Putamen (tissue), 1 donor: ENCODE data around the gene LCN15.
"Not testable (repeated sequence)": the region's sequence is repeated elsewhere in the genome, so short reads cannot be mapped to it uniquely, and the experiment has no call there.

Source experiments
- DNase-seq: peaks from one replicate; pipeline ENCODE4 v3.0.0-alpha.2; 2016; ENCODE audit warnings: low spot score

Gene LCN15

GRCh38 chr9:136722093-136722968 lies 42.0 kb downstream of the LCN15 start:
- no peak for DNase-seq

GRCh38 chr9:136721339-136722092 lies 42.8 kb downstream of the LCN15 start:
- DNase-seq, result no peak

- no peak for DNase-seq
Observed at GRCh38 chr9:136720898-136721338, 43.4 kb downstream of the LCN15 start.

DNA sequence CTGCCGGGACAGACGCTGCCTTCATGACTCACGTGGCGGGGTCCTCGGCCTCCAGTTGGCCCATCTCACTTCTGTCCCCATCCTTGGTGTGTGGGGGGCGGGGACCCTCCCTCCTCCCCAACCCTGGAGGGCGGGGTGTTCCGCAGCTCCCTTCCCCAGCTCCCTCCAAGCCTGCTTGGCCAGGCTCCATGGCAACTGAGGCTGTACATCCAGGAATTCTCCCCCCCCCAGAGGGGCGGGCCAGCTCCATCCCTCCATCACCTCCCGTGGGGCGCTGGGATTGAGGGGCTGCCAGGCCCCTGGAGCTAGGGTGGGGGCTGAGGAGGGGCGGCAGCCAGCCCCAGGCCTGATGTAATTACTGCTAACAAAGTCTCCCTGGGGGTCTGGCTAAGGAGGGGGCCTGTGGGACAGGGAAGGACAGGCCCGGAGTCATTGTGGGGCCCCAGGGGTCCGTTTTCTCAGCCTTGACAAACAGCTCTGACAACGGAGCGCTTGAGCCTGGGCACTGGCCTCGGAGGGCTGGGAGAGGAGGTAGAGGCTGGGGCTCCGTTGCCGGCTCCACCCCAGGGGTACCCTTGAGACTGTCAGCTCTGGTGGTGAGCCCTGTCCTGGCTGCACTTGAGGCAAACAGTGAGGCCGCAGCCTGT lies 43.9 kb downstream of the LCN15 start:
- DNase-seq, result no peak

DNA sequence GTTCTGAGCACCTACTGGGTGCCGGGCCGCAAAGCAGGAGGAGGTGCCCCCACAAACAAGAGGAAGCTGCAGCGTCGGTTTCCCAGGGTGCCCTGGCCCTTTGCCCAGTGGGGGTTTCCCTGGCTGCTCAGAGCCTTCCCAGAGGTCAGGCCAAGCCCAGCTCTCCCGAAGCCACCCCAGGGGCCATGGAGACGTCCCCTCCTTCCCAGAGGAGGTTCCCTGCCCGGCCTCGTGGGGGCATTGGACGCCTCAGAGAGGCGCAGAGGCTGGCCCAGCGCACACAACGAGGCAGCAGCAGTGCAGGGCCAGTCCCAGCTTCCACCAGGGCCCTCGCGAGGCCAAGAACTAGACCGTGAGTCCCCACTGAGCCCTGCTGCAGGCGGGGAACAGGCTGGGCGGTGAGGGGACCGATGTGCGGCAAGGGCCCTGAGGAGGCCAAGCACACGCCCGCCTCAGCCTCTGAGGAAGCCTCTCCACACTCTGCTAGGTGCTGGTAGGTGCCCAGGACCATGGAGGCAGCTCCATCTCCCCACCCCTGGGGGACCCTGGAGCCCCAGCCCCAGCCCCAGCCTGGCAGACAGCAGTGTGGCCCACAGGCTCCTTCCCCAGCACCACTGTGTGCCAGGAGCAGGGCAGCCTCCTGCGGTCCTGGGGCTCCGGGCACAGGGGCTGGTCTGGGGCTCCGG lies 45.0 kb downstream of the LCN15 start:
- no peak for DNase-seq

DNA sequence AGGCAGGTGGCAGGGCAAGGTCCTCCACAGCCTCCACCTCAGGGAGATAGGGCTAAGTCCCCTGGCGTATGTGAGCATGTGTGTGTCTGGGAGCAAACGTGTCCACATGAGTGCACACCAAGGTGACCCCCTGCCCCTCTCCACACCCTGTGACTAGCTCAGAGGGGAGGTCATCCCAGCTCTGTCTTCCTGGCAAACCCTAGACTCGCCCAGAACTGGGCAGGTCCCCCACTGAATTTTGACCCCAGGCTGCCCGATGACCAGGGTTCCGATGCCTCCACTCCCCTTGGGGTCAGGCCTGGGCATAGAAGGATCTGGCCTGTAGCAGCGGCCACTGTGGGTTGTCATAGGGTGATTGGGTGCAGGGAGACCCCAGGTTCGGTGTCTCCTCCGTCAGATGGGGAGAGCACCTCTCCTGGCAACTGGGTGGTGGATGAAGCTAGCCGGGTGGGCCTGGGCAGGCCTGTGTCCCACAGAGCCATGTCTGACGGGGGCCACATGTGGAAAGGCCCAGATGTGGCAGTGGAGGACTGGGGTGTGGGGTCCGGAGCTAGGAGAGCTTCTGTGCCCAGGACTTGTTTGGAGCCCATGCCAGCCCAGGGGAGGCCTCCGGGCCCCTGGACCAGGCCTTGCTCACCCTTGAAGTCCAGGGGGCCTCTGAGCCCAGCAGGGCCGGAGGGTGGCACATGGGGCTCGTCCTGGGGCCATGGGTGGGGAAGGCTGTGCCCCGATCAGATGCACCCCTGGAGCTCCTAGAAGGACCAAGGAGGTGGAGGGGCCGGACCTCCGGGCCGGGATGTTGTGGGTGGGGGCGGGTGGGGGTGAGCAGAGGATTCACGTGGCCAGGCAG lies 45.7 kb downstream of the LCN15 start:
- no peak for DNase-seq

- DNase-seq, result no peak
Observed at GRCh38 chr9:136717399-136717798, 46.9 kb downstream of the LCN15 start.

DNA sequence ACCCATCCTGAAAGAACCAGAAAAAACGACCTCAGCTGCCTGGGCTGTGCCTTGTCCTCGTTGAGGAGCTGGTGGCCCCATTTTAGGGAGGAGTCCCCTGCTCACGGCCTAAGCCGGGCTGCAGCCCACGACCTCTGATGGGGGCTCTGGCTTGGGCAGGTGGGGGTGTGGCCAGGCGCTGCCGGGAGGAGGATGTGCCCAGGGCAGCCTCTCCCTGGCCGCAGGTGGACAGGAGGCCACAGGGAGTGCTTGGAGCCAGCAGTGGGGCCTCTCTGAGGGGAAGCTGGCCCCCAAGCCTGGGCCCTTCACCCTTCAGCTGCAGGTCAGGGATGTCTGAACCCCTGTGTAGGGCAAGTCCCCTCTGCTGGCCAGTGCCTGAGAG lies 49.4 kb downstream of the LCN15 start:
- DNase-seq, result no peak

GRCh38 chr9:136714096-136714892 lies 50.0 kb downstream of the LCN15 start:
- no peak for DNase-seq

- DNase-seq, result no peak
Observed at GRCh38 chr9:136713550-136713949, 50.8 kb downstream of the LCN15 start.

DNA sequence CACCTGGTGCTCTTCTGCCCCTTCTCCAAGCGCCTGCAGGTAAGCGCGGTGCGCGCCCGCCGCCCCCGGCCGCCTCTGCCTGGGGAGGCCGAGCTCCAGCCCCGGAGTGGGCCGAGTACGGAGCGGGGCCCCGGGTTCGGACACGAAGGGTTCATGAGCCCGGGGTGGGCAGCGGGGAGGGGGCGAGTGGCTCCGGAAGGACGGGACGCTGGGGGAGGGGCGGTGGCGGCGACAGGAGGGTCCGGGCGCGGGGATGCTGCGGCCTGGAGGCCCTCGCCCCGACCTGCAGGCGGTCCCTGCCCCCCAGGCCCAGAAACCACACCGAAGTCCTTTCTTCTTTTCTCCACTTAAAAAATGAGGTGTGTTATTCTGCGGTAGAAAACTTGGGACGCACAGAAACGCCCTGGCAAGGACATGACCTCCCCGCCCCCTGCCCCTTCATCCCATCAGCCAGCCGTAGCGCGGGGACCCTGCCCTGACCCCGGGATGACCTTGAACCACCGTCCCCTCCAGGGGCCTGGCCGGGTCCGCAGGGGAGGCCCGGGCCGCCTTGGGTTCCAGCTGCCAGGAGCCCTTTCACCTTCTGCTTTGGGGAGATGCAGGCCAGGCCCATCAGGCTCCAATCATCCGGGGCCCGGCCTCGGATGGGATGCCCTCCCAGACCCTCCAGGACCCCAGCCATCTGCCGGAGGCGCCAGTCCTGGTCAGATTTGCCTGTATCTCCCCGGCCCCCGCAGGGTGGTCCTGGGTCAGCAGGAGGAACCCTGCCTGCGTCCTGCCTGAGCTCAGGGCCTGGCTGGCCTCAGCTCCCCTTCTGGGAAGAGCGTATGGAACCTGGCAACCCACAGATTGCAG lies 51.4 kb downstream of the LCN15 start:
- no peak for DNase-seq

- DNase-seq, result no peak
Observed at GRCh38 chr9:136711751-136712689, 52.3 kb downstream of the LCN15 start, which contains the start of gene DIPK1B. DIPK1B (plus strand) TSS chr9:136712572; CDS start chr9:136712666, 94 bp downstream.

DNA sequence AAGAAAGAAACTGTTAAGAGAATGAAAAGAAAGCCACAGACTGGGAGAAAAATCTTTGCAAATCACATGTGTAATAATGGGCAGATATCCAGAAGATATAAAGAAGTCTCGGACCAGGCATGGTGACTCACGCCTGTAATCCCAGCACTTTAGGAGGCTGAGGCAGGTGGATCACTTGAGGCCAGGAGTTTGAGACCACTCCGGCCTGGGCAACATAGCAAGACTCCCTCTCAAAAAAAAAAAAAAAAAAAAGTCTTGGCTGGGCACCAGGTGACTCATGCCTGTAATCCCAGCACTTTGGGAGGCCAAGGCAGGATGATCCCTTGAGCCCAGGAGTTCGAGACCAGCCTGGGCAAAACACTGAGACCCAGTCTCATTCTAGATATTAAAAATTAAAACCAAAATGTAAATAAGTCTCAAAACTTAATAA lies 53.1 kb downstream of the LCN15 start:
- not testable (repeated sequence) for DNase-seq

DNA sequence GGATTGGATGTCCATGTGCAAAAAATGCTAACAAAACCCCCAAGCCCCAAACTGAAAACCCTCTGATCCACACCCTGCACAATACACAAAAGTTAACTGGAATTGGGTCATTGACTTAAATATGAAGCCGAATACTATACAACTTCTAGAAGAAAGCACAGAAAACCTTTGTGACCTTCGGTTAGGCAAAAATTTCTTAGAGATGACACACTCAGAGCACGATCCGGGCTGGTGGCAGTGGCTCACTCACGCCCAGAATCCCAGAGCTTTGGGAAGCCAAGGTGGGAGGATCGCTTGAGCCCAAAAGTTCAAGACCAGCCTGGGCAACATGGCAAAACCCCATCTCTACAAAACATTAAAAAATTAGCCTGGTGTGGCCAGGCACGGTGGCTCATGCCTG lies 53.8 kb downstream of the LCN15 start:
- DNase-seq, result no peak
